ENCODE data around the gene SKI.

The SKI gene

GRCh38 chr1:2344744-2345296, 116.7 kb downstream of the SKI start:
- DNase-seq = no peak

GRCh38 chr1:2345297-2346075, 117.4 kb downstream of the SKI start:
- DNase-seq = no peak

GRCh38 chr1:2346691-2347408, 118.7 kb downstream of the SKI start:
- no peak for DNase-seq

DNA sequence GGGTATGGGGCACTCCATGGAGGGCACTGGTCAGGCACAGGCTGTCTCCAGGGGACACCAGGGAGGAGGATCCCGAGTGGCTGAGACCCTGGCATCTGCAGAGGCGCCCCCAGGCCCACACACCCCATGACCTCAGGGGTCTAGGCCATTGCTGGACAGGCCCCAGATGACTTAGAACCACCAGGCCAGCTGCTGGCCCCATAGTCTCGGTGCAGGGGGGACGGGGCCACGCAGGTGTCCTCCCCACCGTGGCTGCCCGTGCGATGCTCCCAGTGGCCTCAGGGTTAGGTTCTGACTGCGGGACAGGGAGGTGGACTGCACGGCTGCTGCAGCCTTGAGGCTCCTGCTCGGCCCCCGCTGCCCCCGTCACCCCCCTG, 119.3 kb downstream of the SKI start:
- no peak for DNase-seq

GRCh38 chr1:2347896-2348295, 119.8 kb downstream of the SKI start:
- DNase-seq = no peak

DNA sequence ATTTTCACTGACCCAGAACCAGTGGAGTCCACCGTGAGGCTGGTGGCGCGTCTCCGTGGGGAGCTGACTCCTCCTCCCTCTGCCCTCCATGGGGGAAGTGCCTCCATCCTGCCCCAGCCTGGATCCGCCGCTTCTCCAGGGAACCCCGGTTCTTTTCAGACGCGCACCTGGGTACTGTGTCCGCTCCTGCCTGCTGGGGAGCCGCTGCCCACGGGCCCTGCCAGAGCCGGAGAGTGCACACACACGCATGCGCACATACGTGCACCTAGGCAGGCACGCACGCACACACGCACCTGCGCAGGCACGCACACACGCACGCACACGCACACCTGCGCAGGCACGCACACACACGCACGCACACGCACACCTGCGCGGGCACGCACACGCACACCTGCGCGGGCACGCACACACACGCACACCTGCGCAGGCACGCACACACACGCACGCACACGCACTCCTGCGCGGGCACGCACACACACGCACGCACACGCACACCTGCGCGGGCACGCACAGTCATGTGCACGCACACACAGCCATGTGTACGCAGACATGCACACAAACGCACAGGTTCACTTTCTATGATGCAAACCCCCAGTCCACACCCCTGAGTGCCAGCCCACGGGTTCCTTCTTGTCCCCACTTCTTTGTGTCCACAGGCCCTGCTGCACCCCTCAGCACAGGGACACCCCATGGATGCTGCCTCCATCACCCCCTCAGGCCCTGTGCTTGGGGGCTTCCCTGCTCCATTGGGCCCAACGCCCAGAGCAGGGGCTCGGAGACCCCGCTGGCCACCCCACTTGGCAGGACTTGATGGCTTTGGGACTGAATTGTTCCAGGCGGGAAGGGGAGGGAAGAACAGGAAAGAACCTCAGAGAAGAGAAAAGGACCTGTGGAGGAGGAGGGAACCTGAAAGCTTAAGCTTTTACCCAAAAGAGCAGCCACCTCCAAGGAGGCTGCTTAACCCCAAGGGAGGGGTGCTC, 120.5 kb downstream of the SKI start:
- no peak for DNase-seq

GRCh38 chr1:2349806-2350205, 121.7 kb downstream of the SKI start:
- no peak for DNase-seq

DNA sequence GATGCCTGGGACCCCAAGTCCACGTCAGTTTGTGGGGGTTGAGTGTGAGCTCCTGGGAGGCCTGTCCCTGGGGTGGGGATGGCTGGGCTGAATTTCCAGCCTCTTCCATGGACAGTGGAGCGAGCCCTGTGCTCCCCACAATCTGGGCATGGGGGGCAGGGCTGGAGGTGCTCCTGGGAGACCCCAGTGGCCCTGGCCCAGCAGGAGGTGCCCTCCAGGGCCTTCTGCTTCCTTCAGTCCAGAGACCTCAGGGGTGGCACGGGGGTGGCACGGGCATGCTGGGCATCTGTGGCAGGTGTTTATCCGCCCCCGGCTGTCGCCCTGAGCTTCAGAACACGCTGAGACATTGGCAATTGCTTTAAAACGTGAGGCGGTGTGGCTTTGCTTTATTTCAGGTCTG, 122.4 kb downstream of the SKI start:
- no peak for DNase-seq

GRCh38 chr1:2350911-2351655, 123.0 kb downstream of the SKI start:
- no peak for DNase-seq

- no peak for DNase-seq
Measured at GRCh38 chr1:2351723-2352122, 123.6 kb downstream of the SKI start.

GRCh38 chr1:2352341-2352896, 124.3 kb downstream of the SKI start:
- DNase-seq = no peak

DNA sequence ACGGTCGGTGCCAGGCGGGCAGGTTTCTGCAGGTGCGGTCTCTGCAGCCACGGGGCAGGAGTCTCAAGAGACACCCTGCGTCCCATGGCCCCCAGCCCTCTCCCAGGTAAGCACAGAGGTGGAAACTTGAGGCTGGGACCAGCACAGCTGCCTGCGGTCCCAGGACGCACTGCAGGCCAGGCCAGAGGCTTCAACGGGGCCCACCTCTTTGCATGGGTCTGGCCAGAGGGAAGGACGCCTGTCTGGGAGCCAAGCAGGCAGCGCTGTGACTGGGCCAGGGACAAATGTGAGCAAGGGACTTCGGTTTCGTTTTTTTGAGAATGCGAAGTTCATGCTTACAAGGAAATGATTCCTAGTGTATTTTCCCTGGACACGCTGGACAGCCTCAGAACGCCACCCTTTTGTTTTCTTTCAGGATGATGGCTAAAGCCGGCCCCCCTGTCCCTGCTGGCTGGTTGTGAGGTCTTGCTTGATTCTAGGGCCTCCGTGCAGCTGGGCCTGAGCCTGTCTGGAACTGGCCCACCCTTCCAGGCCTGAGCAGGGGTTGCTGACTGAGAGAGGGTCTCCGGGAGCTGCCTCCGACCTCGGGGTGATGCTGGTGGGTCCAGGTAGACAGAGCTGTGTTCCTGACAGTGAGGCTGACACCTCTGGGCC, 124.9 kb downstream of the SKI start:
- DNase-seq = no peak

- no peak for DNase-seq
Measured at GRCh38 chr1:2353551-2354438, 125.7 kb downstream of the SKI start.

DNA sequence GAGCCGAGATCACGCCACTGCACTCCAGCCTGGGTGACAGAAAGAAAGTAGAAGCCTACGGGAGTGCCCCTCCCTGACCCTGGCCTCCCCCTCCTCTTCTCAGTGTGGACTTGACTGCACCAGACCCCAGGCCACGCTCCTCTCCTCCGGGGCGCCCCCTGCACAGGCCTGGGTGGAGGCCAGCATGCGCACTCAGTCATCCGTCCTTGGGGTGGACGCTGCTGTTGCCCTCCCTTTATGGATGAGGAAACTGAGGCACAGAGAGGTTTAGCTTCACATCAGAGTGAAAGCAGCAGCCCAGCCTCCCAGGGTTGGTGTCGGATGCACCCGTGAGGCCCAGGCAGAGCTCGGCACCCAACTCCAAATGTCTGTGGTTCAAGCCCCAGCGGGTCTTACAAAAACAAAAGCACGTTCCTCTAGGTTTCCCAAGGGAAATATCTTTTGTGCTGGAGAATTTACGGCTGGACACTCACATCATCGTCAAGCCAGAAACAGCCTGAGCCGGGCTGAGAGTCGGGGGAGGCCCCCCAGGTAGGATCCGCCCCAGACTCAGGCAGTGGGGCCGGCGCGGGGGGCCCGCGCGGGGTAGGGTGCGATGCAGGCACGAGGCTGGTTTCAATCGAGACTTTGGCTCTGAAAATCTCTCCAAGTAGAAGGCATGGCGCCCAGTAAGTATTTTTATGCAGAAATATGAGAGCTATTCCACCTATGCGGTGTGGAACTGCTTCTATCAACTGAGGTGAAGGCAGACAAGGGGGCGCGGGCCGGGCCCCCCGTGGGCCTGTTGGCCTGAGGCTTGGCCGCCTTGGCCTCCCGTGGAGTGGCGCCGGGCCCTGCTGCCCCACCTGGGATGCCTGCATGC, 126.6 kb downstream of the SKI start:
- DNase-seq = no peak

DNA sequence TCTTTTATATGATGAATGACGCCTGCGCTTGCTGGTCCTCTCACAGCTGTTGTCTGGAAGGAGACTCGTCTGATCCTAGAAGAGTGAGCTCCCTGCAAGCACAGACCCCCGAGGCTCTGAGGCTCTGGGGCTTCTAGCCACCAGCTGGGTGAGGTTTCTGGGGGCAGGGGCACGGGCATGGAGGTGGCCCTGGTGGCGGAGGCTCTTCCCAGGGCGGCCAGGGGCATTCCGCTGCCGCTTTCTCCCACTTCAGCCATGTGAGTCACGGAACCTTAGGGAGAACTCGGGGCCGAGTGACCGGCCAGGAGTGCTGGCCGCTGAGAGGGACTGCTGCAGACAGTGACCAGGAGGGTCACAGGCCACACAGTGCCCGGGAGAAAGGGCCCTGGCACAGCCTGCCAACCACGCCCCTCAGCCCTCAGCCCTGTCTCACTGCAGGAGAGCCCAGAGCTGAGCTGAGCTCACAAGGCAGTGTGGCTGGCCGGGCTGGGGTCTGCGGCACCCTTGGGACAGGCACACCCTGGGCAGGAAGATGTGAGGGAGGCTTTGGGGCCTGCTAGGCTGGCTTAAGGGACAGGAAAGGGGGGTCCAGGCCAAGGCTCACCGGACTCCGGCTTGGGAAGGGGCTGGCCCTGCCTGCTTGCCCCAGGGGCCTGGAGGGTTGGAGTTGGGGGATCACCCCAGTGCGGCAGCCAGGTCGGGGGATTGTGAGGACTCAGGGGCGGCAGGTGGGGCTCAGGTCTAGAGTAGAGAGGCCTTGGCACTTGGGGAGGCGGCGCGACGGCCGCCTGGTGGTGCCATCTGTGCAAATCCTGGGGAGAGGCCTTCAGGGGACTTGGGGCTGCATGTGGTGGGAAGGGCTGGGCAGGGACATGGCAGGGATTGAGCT, 127.5 kb downstream of the SKI start:
- no peak for DNase-seq

DNA sequence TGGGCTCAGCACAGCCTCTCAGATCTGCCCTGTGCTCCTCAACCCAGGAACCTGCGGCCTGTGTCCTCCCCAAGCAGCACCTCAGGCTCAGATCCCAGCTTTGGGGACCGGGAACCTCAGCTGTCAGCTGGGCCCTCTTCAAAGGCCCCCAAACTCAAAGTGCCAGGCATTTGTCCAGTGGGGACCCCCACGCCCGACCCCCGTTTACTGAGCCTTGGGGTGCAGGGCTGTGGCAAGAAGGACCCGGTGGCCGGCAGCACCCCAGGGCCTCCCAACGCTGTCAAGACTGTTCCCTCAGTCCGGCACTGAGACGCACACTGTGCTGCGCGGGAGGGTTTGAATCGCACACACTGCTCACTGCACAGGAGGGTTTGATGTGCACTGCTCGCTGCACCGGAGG, 128.3 kb downstream of the SKI start:
- no peak for DNase-seq

DNA sequence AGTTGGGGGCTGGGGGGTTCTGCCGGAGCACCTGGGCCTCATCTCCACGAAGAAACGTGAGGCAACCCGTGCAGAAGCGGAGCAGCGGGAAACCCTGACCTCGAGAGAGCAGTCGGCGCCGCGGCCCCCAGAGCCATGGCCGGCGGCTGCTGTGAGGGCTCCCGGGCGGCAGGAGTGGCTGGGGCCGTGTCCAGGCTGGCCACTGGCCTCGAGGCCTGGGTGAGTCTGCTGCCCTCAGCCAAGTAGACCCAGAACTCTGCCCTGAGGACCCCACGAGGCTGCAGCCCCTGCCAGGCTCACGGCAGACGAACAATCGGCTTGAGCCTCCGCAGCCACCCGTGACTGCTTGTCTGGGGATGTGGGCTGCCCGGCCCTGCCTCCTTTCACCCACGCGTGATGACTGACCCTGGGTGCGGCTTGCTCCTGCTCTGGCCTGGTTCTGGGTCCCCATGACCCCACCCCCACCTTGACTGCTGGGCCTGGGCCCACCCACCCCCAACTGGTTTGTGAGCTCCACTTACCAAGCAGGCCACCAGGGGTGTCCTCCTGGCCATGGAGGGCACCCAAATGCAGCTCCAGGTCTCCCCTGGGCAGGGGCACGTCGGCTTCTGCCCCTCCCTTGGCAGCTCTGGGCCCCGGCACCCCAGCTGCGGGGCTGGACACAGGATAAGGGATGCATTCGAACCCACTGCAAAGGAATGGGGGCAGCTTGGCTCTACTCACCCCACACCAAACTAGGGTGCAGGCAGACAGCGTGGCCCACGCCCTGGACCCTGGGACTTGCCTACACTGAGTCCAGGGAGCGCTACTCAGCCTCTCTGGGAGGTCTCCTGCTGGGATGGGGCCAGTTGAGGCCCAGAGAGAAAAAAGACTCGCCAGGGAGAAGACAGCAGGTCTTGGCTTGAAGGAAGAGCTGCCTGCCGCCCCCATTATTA, 129.1 kb downstream of the SKI start:
- DNase-seq = no peak

All from stimulated activated CD4-positive, alpha-beta T cell treated with anti-CD3 and anti-CD28 coated beads, Interleukin-4, amount 100 ng/mL, for 4 hours (primary cell).